Measurements from ENCODE around the gene ZFP37. TPM values are rescaled to one million over a fixed set of nuclear protein-coding genes. Genes with fewer than 3 reads are reported as not detected.
"Not testable (repeated sequence)": the region's sequence is repeated elsewhere in the genome, so short reads cannot be mapped to it uniquely, and the experiment has no call there.

The ZFP37 gene
- total RNA-seq (2014; rRNA removed; shearing (Covaris generic)) (1.7 and 2.9 TPM in 2 replicates), polyA plus RNA-seq (2016; fragmentation: Nextera tagmentation; extraction: Ambion mirVana) (2.0 and 2.2 TPM in 2 replicates)

GRCh38 chr9:113056191-113057106 lies at the start of gene ZFP37:
Gene ZFP37 (minus strand): TSS chr9:113056724. CDS start chr9:113056688, 36 bp downstream.
- Histone ChIP-seq H3K9me2 (ENCODE audit: insufficient read depth) (no peaks in the 10 kb centered on the region), H3K9ac (peak within 1 kb of the TSS; percentile 88), H3F3A (ENCODE audit: insufficient read depth) (no peaks in the 10 kb centered on the region), H4K20me1 (ENCODE audit: insufficient read depth) (no peaks in the 10 kb centered on the region), H3K79me2 (ENCODE audit: insufficient read depth) (peaks cover 40% of the 10 kb centered on the region), H3K4me3 (peak within 1 kb of the TSS; percentile 95), H3K9me3 (ENCODE audit: low read depth) (no peaks in the 10 kb centered on the region), H3K27me3 (replicated peaks; ENCODE audit: insufficient read depth) (peaks cover 5% of the 10 kb centered on the region; the same call in 1 of the 2 replicates), H3K36me3 (ENCODE audit: low read depth) (no peaks in the 10 kb centered on the region), H3K4me1 (ENCODE audit: insufficient read depth) (no peaks in the 10 kb centered on the region), H3K4me2 (ENCODE audit: unreplicated experiment) (peak within 1 kb of the TSS; percentile 88), H3K27ac (peak within 1 kb of the TSS; percentile 74), H2AFZ (peak within 1 kb of the TSS; percentile 100)
- TF ChIP-seq EZH2phosphoT487 (IDR thresholded peaks at IDR 0.05; ENCODE audit: insufficient read depth, low read depth) (no peak), EZH2 (IDR thresholded peaks at IDR 0.05; ENCODE audit: insufficient read depth, poor library complexity, severe bottlenecking) (no peak)
- WGBS, 2 experiments (ENCODE audit: low coverage in 1 of 2, low lambda C conversion rate in 2 of 2, missing lambda C conversion rate in 2 of 2), result 1% methylated on average over 57 to 62 of the region's 62 CpGs
- DNase-seq, result peak; percentile 98
- in situ Hi-C loops (cut with MboI), result no loop called here

- H3K9me3 ChIP-seq (ENCODE audit: low read depth); H3K4me2 ChIP-seq (ENCODE audit: unreplicated experiment); DNase-seq; H3K36me3 ChIP-seq (ENCODE audit: low read depth); H4K20me1 ChIP-seq (ENCODE audit: insufficient read depth); H3F3A ChIP-seq (ENCODE audit: insufficient read depth); H3K27me3 ChIP-seq (replicated peaks; ENCODE audit: insufficient read depth); in situ Hi-C loops (cut with MboI); H3K9me2 ChIP-seq (ENCODE audit: insufficient read depth); H3K4me3 ChIP-seq; H3K9ac ChIP-seq; H2AFZ ChIP-seq; H3K27ac ChIP-seq; H3K4me1 ChIP-seq (ENCODE audit: insufficient read depth); H3K79me2 ChIP-seq (ENCODE audit: insufficient read depth): not testable (repeated sequence)
- no CpG with 5 or more reads among the region's 6 CpGs for WGBS, 2 experiments (ENCODE audit: low coverage in 1 of 2, low lambda C conversion rate in 2 of 2, missing lambda C conversion rate in 2 of 2)
Measured at GRCh38 chr9:113105345-113105744, 48.8 kb upstream of the ZFP37 start.

GRCh38 chr9:113095561-113095960 lies 39.0 kb upstream of the ZFP37 start:
- no peak overlapping the region for H3K4me2 ChIP-seq (ENCODE audit: unreplicated experiment)

GRCh38 chr9:113089924-113090323 lies 33.4 kb upstream of the ZFP37 start:
- peaks cover 31% of the 10 kb centered on the region for H3K27me3 ChIP-seq (replicated peaks; ENCODE audit: insufficient read depth)
- 29 to 32% methylated on average over 15 of the region's 23 CpGs for WGBS, 2 experiments (ENCODE audit: low coverage in 1 of 2, low lambda C conversion rate in 2 of 2, missing lambda C conversion rate in 2 of 2)
- H4K20me1 ChIP-seq (ENCODE audit: insufficient read depth); in situ Hi-C loops (cut with MboI); H3K9me3 ChIP-seq (ENCODE audit: low read depth); H3K9ac ChIP-seq; H3K79me2 ChIP-seq (ENCODE audit: insufficient read depth); DNase-seq; H3K4me2 ChIP-seq (ENCODE audit: unreplicated experiment); H3K4me3 ChIP-seq; H3K4me1 ChIP-seq (ENCODE audit: insufficient read depth); H3F3A ChIP-seq (ENCODE audit: insufficient read depth); H3K9me2 ChIP-seq (ENCODE audit: insufficient read depth); H3K36me3 ChIP-seq (ENCODE audit: low read depth); H3K27ac ChIP-seq; H2AFZ ChIP-seq: not testable (repeated sequence)
- TF ChIP-seq EZH2 (IDR thresholded peaks at IDR 0.05; ENCODE audit: insufficient read depth, poor library complexity, severe bottlenecking), result peak; percentile 51

More at GRCh38 chr9:113095561-113095960, 39.0 kb upstream of the ZFP37 start:
- Histone ChIP-seq H3K9me3 (ENCODE audit: low read depth) (no peaks in the 10 kb centered on the region), H3K9me2 (ENCODE audit: insufficient read depth) (no peaks in the 10 kb centered on the region), H3K27me3 (replicated peaks; ENCODE audit: insufficient read depth) (peaks cover 21% of the 10 kb centered on the region), H3K36me3 (ENCODE audit: low read depth) (no peaks in the 10 kb centered on the region), H2AFZ (no peak overlapping the region), H3K4me1 (ENCODE audit: insufficient read depth) (no peaks in the 10 kb centered on the region), H3K79me2 (ENCODE audit: insufficient read depth) (no peaks in the 10 kb centered on the region), H3K27ac (no peak overlapping the region), H4K20me1 (ENCODE audit: insufficient read depth) (no peaks in the 10 kb centered on the region), H3F3A (ENCODE audit: insufficient read depth) (no peaks in the 10 kb centered on the region), H3K9ac (no peak overlapping the region), H3K4me3 (no peak overlapping the region)
- 25 to 28% methylated on average over 2 of the region's 2 CpGs for WGBS, 2 experiments (ENCODE audit: low coverage in 1 of 2, low lambda C conversion rate in 2 of 2, missing lambda C conversion rate in 2 of 2)
- in situ Hi-C loops (cut with MboI), result no loop called here
- DNase-seq, result no peak
- TF ChIP-seq EZH2 (IDR thresholded peaks at IDR 0.05; ENCODE audit: insufficient read depth, poor library complexity, severe bottlenecking) (no peak), EZH2phosphoT487 (IDR thresholded peaks at IDR 0.05; ENCODE audit: insufficient read depth, low read depth) (no peak)

GRCh38 chr9:113089143-113089505 lies 32.6 kb upstream of the ZFP37 start:
- H4K20me1 ChIP-seq (ENCODE audit: insufficient read depth); in situ Hi-C loops (cut with MboI); H2AFZ ChIP-seq; H3K4me1 ChIP-seq (ENCODE audit: insufficient read depth); H3K9me3 ChIP-seq (ENCODE audit: low read depth); DNase-seq; H3K4me3 ChIP-seq; H3K9ac ChIP-seq; H3K4me2 ChIP-seq (ENCODE audit: unreplicated experiment); H3K36me3 ChIP-seq (ENCODE audit: low read depth); H3K79me2 ChIP-seq (ENCODE audit: insufficient read depth); H3K9me2 ChIP-seq (ENCODE audit: insufficient read depth); H3F3A ChIP-seq (ENCODE audit: insufficient read depth); H3K27ac ChIP-seq: not testable (repeated sequence)
- H3K27me3 ChIP-seq (replicated peaks; ENCODE audit: insufficient read depth), result peaks cover 31% of the 10 kb centered on the region
- 12 to 20% methylated on average over 14 to 17 of the region's 25 CpGs for WGBS, 2 experiments (ENCODE audit: low coverage in 1 of 2, low lambda C conversion rate in 2 of 2, missing lambda C conversion rate in 2 of 2)

GRCh38 chr9:113088456-113089142 lies 32.1 kb upstream of the ZFP37 start:
- H3K4me1 ChIP-seq (ENCODE audit: insufficient read depth); in situ Hi-C loops (cut with MboI); H3F3A ChIP-seq (ENCODE audit: insufficient read depth); H3K79me2 ChIP-seq (ENCODE audit: insufficient read depth); H3K9me3 ChIP-seq (ENCODE audit: low read depth); DNase-seq; H4K20me1 ChIP-seq (ENCODE audit: insufficient read depth); H3K4me3 ChIP-seq; H3K9me2 ChIP-seq (ENCODE audit: insufficient read depth); H3K36me3 ChIP-seq (ENCODE audit: low read depth); H3K27ac ChIP-seq; H3K4me2 ChIP-seq (ENCODE audit: unreplicated experiment); H3K9ac ChIP-seq; H2AFZ ChIP-seq: not testable (repeated sequence)
- WGBS, 2 experiments (ENCODE audit: low coverage in 1 of 2, low lambda C conversion rate in 2 of 2, missing lambda C conversion rate in 2 of 2), result 7 to 10% methylated on average over 17 to 20 of the region's 30 CpGs
- H3K27me3 ChIP-seq (replicated peaks; ENCODE audit: insufficient read depth), result peaks cover 31% of the 10 kb centered on the region

All from GM23248 (cell line).